GM03348 (cell line): Measurements from ENCODE around the gene HM13.
A peak's percentile ranks its signal among the peaks of the same experiment; 100 is the strongest.
"Not testable (repeated sequence)": the region's sequence is repeated elsewhere in the genome, so short reads cannot be mapped to it uniquely, and the experiment has no call there.

Experiments used
- DNase-seq: peaks from one replicate; pipeline ENCODE4 v3.0.0; 2012; ENCODE audit warnings: low spot score

Gene HM13

DNA sequence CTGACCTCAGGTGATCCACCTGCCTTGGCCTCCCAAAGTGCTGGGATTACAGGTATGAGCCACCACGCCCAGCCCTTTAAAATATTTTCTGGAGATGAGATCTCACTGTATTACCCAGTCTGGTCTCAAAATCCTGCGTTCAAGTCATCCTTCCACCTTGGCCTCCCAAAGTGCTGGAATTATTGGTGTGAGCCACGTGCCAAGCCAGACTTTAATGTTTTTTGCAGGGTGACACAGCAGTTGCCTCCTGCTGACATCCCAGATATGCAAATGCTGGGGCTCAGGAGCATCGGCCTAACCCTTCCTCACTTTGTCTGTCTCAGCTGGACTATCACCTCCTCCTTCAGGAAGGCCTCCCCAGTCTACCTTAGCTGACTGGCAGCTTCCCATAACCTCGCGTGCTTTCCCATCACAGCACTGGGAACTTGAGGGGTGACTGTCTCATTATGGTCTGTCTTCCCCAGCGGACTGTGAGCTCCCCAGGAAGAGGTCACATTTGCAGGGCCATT is 76.5 kb downstream of the HM13 start:
- DNase-seq: no peak

DNA sequence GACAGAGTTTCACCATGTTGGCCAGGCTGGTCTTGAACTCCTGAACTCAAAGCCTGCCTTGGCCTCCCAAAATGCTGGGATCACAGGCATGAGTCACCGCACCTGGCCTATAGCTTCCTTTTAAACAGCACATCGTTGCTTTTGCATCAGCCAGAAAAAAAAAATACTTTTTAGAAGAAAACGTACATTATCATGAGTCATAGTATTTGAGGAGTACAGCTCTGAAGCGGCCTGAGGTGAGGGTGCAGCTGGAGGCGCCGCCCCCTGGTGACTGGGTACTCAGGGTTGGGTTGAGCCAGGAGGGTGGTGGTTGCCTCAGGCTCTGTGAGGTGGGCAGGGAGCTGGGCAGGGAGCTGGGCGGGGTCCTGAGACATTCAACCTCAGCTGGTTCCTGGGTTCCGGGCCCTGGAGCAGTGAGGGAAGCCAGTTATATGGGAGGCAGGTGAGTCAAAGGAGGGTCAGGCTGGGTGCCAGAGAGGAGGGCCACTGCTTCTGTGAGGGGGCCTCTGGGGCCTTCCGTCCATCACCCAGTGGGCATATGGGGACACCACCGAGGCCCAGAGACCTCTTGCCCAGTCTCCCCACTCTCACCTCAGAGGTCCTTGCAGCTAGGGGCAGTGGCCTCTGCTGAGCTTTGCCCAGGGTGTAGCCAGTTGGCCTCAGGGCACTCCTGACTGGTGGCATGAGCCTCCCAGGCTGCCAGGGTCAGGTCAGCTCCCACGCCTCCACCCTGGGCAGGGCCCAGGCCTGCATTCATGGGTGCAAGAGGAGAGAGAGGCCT is 79.2 kb downstream of the HM13 start:
- peak; percentile 59 for DNase-seq

DNA sequence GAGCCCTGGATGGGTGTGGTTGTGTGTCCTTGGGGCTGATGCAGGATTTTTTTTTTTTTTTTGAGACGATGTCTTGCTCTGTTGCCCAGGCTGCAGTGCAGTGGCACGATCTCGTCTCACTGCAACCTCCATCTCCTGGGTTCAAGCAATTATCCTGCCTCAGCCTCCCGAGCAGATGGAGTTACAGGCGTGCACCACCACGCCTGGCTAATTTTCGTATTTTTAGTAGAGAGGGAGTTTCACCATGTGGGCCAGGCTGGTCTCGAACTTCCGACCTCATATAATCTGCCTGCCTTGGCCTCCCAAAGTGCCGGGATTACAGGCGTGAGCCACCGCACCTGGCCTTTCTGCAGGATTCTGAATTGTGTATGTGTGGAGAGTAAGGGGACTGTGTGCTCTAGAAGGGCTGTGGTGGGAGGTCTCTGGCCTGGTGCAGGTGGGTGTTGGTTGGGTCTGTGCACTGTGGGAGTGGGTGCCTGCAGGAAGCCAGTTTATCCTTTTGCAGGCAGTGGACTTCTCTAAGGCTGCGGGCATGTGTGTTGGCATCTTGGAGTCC is 79.8 kb downstream of the HM13 start:
- DNase-seq: no peak

DNA sequence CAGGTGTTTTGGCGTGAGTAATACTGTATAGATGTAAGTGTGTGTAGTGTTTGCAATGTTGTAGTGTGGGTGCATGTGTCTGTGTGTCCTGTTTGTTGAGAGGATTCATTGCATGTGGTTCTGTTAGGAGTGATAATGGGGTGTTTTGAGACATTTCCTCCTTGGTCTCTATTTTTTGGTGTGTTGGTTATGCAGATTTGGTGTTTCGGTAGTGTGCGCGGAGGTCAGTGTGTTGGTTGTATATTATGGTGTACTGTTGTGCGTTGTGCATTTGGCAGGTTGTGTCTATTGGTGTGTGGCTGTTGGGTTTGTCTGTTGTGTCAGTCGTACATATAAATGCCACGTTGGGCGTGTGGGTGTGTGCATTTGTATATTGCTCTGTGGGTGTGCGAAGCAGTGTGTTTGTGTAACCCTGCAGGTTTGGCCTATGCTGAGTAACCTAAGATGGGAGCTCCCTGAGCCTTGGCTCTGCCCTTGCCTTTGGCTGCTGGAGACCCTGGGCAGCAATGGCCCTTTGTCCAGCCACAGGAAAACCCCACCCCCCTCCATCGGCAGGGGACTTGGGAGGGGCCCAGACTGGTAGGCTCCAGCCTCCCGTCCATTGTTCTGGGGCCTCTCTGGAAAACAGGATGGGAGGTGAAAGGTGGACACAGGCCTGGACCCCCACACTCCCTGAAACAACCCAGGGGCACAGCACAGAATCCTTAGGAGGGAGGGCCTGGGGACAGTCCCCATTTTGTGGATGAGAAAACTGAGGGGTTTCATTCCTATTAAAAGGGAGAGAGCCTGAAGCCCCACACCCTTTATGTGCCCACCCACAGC is 80.5 kb downstream of the HM13 start:
- DNase-seq: no peak

DNA sequence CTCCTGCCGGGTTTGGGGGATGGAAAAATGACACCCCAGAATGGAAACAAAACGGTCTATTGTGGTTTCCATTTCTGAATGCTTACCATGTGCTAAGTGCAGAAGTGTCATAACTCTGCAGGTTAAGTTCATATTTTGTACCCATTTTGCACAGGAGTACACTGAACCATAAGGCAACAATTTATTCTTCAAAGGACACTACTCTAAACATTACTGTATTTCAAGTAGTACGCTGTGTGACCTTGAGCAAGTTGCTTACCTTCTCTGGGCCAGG is 81.1 kb downstream of the HM13 start:
- no peak for DNase-seq

DNA sequence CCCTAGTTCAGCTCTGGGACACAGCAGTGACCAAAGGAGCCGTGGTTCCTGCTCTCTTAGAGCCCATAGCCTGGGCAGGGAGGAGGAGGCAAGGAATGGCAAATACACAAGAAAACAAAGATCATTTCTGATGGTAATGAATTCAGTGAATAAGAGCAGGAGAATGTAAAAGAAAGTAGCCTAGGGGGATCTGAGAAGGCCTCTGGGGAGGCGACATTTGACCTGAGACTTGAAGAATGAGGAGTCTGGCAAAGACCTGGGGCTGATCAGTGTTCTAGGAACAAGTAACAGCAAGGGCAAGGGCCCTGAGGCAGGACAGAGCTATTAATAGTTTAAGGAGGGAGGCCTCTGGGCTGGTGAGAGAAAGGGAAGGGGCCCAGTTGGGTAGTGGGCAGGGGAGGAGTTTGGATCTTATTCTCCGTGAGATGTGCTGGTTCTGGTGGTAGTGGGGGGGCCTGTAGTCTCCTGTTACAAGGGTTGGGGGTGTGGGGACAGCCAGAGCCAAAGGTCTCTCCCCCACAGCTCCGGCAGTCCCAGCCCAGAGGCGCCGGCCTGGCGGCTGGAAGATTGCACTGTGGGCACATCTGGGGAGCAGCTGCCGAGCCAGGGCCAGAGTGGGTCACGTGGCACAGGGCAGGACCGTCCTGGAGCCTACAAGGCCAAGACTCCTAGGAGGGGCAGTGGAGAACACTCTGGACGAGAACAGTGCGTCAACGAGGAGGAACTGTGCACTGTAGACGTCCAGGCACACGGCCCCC is 81.6 kb downstream of the HM13 start:
- DNase-seq: peak; percentile 94

DNA sequence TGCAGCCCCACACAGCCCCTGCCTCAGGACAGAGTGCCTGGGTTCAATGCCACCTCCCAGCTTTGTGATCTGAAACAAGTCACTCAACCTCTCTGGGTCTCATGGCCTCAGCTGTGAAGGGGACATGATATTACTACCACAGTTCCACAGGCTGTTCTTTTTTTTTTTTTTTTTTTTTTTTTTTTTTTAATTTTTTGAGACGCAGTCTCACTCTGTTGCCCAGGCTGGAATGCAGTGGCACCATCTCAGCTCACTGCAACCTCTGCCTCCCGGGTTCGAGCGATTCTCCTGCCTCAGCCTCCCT is 82.1 kb downstream of the HM13 start:
- DNase-seq: not testable (repeated sequence)

DNA sequence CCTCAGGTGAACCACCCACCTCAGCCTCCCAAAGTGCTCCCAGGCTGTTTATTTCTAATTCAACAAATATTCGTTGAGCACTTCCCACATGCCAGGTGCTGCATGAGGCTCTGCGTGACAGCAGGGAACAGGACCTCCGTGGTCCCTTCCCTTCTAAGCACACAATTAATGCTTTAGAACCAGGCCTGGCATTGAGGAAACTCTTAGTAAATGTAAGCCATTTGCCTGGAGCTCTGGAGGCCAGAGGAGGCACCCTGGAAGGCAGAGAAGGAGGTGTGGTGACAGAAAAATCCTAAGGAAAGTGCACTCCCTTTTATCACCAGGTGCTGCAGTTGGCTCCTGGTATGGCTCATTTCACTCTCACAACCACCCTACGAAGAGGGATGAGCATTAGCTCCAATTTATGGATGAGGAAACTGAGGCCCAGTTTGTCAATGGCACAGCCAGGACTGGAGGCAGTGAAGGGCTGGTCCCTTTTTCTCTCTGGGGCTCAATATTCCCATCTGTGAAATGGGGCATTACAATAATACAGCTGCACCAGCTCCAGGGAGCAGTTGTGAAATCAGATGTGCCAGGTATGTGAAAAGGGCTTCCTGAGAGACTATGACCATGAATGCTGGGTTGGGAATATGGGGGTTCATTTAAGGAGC is 82.7 kb downstream of the HM13 start:
- no peak for DNase-seq

DNA sequence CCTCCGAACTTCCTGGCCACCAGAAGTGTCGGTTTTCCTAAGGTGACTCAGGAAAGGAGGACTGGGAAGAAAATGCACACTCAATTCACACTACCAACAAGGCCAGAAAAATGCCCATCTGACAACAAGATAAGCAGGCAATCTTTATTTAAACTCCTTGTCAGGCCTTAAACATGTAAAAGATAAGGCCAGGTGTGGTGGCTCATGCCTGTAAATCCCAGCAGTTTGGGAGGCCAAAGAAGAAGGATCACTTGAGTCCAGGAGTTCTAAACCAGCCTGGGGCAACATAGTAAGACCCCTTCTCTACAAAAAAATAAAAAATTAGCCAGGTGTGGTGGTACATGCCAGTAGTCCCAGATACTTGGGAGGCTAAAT is 83.2 kb downstream of the HM13 start:
- DNase-seq: no peak

DNA sequence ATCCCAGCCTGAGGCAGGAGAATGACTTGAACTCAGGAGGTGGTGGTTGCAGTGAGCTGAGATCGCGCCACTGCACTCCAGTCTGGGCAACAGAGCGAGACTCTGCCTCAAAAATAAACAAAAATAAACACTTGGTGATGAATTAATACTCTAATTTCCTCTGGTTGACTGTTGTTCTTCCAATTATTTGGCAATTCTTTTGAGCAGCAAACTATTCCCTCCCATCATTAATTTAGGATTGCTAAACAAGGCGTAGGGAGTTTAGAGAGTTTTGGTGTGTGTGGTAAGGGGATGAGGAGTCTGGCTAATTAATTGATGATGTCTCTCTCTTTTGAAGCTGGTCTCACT is 88.2 kb downstream of the HM13 start:
- DNase-seq: no peak

DNA sequence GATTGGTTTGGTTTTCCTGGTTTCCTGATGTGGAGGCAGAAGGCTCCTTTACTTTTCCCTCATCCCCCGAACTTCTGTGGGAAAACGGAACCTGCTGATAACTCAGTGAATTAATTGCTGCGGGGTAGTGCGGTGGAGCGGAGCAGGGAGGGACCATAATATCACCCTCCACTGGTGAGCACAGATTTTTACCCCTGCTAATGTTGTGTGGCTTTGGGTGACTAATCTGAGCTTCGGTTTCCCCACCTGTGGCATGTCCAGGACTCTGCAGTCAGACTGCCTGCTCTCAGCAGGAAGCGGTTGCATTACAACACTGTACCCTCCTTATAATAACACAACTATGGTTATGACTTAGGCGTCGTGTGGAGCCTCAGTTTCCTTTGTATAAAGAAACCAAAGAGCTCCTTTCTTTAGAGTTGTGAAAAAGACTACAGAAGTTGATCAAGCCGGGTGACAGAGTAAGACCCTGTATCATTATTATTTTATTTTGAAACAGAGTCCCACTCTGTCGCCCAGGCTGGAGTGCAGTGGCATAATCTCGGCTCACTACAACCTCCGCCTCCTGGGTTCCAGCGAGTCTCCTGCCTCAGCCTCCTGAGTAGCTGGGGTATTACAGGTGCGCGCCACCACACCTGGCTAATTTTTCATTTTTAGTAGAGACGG is 88.7 kb downstream of the HM13 start:
- DNase-seq: peak; percentile 30

DNA sequence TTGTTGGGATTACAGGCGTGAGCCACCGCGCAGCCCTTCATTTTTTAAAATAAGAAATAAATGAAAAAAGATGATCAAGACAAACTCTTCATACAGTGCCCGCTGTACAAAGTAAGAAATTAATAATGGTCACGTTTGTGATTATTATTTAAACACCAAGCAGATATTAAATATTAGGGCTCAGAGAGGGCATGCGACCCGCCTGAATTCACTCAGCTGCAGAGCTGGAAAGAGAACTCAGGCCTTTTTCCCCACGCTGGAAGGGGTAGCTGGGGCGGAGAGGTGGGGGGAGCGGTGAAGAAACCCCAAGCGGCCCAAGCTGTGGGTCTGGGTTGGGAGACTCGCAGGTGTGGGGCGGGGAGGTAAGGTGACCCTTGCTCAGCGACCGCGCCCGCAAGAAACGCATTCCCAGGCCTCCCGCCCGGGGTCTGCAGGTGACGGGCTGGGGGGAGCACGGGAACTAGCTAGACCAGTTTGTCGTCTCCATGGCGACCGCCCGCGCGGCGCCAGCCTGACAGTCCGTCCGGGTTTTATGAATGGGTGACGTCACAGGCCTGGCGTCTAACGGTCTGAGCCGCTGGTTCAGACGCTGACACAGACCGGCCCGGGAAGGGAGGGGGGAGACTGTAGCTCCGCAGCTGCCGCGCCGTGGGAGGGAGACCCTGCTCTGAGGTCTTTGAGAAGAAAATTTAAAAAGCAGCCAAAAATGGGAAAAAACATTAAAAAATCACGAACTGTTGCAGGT is 89.8 kb downstream of the HM13 start:
- DNase-seq: peak; percentile 87

DNA sequence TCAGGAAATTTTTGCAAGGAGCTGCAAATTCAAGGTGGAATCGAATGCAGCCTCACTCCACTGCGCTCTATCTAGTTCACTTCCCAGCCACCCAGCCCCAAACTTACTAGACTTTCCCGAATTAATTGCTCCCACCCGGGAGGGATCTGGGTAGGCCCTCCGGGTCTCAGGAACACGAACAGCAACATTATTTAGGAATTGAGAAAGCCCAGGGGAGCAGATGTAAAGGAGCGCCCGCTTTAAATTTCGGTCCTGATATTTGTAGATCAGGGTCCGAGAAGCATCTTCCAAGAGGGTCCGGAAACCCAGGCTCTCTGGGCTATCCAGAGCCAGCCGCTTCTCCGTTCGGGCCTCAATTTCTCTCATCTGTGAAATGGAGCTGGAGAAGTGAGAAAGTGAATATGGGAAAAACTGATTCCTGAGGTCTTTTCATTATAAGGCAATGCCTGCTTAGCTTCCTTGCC is 90.4 kb downstream of the HM13 start:
- DNase-seq: no peak

DNA sequence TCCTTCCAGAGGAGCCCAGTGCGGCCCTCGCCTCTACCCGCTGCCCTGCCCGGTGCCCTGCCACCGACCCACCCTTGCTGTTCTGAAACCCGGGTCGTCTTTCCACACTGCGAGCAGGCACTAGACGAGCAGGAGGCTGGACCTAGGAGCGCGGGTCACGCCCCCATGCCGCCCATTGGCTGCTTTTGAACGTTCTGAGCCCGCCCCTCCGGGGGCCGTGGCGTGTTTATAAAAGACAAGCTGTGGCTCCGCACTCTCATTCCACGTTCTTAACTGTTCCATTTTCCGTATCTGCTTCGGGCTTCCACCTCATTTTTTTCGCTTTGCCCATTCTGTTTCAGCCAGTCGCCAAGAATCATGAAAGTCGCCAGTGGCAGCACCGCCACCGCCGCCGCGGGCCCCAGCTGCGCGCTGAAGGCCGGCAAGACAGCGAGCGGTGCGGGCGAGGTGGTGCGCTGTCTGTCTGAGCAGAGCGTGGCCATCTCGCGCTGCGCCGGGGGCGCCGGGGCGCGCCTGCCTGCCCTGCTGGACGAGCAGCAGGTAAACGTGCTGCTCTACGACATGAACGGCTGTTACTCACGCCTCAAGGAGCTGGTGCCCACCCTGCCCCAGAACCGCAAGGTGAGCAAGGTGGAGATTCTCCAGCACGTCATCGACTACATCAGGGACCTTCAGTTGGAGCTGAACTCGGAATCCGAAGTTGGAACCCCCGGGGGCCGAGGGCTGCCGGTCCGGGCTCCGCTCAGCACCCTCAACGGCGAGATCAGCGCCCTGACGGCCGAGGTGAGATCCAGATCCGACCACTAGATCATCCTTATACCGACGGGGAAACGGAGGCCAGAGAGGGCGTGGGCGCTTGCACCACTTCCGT is 91.0 kb downstream of the HM13 start, which contains the start of gene ID1:
TSS of gene ID1 (plus strand) at position 259 of the 871 bp plus-strand sequence. CDS start at position 358, 99 bp downstream.
- DNase-seq: peak; percentile 96

DNA sequence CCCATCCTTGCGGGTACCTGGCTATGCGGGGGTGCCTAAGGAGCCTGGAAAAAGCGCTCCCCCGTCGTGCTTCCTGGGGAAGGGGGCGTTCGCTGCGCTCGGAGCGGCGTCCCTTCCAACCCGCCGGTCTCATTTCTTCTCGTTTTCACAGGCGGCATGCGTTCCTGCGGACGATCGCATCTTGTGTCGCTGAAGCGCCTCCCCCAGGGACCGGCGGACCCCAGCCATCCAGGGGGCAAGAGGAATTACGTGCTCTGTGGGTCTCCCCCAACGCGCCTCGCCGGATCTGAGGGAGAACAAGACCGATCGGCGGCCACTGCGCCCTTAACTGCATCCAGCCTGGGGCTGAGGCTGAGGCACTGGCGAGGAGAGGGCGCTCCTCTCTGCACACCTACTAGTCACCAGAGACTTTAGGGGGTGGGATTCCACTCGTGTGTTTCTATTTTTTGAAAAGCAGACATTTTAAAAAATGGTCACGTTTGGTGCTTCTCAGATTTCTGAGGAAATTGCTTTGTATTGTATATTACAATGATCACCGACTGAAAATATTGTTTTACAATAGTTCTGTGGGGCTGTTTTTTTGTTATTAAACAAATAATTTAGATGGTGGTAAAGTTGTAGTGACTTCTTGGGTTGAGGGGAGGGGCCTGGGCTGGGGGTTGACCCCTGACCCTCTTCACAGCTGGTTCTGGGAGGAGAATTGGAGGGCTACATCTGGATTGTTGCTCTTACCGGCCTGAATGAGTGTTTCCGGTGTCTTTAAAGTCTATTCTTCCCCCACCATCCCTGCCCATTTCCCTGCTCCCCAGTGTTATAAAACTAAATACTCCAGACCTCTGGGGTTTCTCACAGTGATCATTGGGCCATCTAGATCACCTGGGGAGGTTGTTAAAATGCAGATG is 91.9 kb downstream of the HM13 start:
- peak; percentile 55 for DNase-seq

DNA sequence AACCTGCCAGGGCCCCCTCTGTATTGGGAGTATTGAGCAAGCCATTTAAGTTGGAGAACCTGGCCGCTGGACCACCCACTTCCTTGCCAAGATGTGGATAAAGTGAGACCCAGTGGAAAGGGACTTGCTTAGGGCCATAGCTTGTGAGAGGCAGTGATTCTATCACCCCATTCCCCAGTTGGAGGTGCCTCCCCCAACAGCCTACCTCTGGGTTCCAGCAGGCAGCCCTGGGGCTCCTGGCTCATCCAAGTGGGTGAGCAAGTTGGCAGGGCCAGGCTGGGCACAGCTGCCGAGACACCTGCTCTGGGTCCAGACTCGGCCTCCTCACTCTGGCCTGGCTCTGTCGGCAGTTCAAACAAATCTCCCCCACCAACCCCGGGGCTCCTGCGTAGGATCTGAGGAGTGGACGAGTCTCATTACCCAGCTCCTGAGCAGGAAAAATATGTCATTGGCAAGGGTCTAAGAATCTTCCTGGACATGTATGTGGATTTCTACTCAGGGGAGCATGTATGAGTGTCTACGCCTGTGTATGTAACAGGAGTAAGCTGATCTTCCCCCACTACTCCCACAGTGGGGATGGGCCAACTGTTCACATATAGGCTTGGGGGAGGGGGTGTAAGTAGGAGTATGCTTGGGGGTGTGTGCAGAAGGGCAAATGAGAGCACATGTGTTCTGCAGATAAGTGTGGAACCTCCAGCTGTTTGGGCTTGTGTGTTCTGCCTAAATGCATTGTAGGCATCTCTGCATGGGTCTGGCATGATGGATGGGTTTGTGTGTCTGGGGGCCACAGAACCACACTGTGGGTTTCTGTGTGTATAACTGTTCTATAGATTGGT is 92.8 kb downstream of the HM13 start:
- no peak for DNase-seq

DNA sequence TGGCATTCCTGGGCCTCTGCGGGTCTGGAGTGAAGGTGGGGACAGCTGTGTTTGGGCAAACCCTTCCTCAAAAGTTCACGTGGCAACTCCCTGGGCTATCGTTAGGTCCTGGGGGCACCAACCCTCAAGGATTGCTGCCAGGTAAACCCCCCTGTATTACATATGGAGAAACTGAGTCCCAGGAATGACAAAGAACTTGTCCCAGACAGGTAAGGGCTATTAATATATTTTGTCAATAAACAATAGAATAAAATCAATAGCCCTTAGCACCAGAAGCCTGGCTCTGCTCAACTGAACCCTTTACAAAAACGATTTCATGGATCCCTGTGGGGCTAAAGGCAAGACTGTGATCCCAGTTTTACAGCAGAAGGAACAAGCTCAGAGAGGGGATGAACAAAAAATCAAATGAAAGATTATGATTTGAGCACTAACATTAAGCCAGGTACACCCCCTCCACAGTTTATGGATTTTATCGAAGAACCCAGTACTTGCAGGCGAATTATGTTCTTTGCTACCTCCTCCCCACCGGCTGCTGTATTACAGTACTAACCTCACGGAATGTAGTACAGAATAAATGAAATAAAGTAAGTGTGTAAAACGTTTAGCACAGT is 93.5 kb downstream of the HM13 start:
- DNase-seq: no peak
